Measurements from ENCODE around the gene LRRC10.

LRRC10 gene

GRCh38 chr12:69570545-69571399 lies 39.9 kb downstream of the LRRC10 start:
- peak; percentile 76 to 84 for DNase-seq

GRCh38 chr12:69570000-69570516 lies 40.6 kb downstream of the LRRC10 start:
- no peak for TF ChIP-seq GATA1 (IDR thresholded peaks at IDR 0.05; ENCODE audit: low read depth, low read length)
- no peak for TF ChIP-seq POLR2A (IDR thresholded peaks at IDR 0.05; ENCODE audit: low read length)
- DNase-seq = no peak

More at GRCh38 chr12:69570545-69571399, 39.9 kb downstream of the LRRC10 start:
- TF ChIP-seq POLR2A (IDR thresholded peaks at IDR 0.05; ENCODE audit: low read length) (no peak), GATA1 (IDR thresholded peaks at IDR 0.05; ENCODE audit: low read depth, low read length) (no peak)

- no peak for DNase-seq
- TF ChIP-seq POLR2A (IDR thresholded peaks at IDR 0.05; ENCODE audit: low read length) (no peak), GATA1 (IDR thresholded peaks at IDR 0.05; ENCODE audit: low read depth, low read length) (no peak)
These were observed 41.5 kb downstream of the LRRC10 start for GRCh38 chr12:69569236-69569635.

GRCh38 chr12:69566603-69567002 lies 44.1 kb downstream of the LRRC10 start:
- TF ChIP-seq GATA1 (IDR thresholded peaks at IDR 0.05; ENCODE audit: low read depth, low read length) (no peak), POLR2A (IDR thresholded peaks at IDR 0.05; ENCODE audit: low read length) (no peak)
- peak; percentile 12 to 38 for DNase-seq

- TF ChIP-seq POLR2A (IDR thresholded peaks at IDR 0.05; ENCODE audit: low read length) (no peak), GATA1 (IDR thresholded peaks at IDR 0.05; ENCODE audit: low read depth, low read length) (no peak)
- no peak for DNase-seq
These were observed 47.4 kb downstream of the LRRC10 start for GRCh38 chr12:69563166-69563762.
